Astrocyte of the cerebellum (primary cell): ENCODE results near the gene EHBP1L1.

Experiments
- DNase-seq: peaks from one replicate; pipeline ENCODE4 v3.0.0-alpha.2; 2011; ENCODE audit warnings: low read depth
- H3K4me3 ChIP-seq: 2 replicates; pipeline ENCODE4 v1.5.1; 2011; ENCODE audit warnings: mild to moderate bottlenecking, low read depth, low read length, moderate library complexity
- CTCF ChIP-seq: IDR thresholded peaks from 2 replicates; pipeline ENCODE4 v1.5.1; 2012; ENCODE audit warnings: low read length, low read depth, moderate library complexity, mild to moderate bottlenecking; ENCODE audit errors: missing control alignments
- in situ Hi-C: cut with HindIII; loops from 2 replicates; pipeline ENCODE4 v1.10.0; 2017; ENCODE audit warnings: low sequenced_read_pairs

EHBP1L1 gene

GRCh38 chr11:65609665-65610064 is 33.8 kb downstream of the EHBP1L1 start:
- in situ Hi-C loops: no loop called here
- no peak for TF ChIP-seq CTCF
- no peak for DNase-seq
- H3K4me3 ChIP-seq: no peak overlapping the region

- no peak for DNase-seq
- TF ChIP-seq CTCF: no peak
- H3K4me3 ChIP-seq: no peak overlapping the region
- in situ Hi-C loops: no loop called here
Observed at GRCh38 chr11:65610404-65610803, 34.6 kb downstream of the EHBP1L1 start.

- TF ChIP-seq CTCF: no peak
- H3K4me3 ChIP-seq: peak overlapping the region; percentile 87
- no peak for DNase-seq
- in situ Hi-C loops: no loop called here
Observed at GRCh38 chr11:65611028-65611757, 35.3 kb downstream of the EHBP1L1 start.

- in situ Hi-C loops: no loop called here
- H3K4me3 ChIP-seq: peak overlapping the region; percentile 87
- no peak for DNase-seq
- TF ChIP-seq CTCF: no peak
Observed at GRCh38 chr11:65611758-65612603, 36.1 kb downstream of the EHBP1L1 start.

- H3K4me3 ChIP-seq: peak overlapping the region; percentile 87
- TF ChIP-seq CTCF: no peak
- no peak for DNase-seq
- in situ Hi-C loops: no loop called here
Observed at GRCh38 chr11:65612691-65613090, 36.8 kb downstream of the EHBP1L1 start.

GRCh38 chr11:65613091-65613928 is 37.5 kb downstream of the EHBP1L1 start:
- H3K4me3 ChIP-seq: peak overlapping the region; percentile 87
- in situ Hi-C loops: no loop called here
- DNase-seq: no peak
- no peak for TF ChIP-seq CTCF
